HEK293 (cell line): Measurements from ENCODE around the gene TPRN.
A peak's percentile ranks its signal among the peaks of the same experiment; 100 is the strongest.

Experiments used
- CTCF ChIA-PET: fragments of 350-600 bp; formaldehyde crosslinking; extraction: SDS; loops from one replicate; lab custom pipeline; 2021; ENCODE audit warnings: antibody characterized with exemption; lab: Yijun Ruan, JAX
- POLR2A ChIA-PET: fragments of 300-600 bp; formaldehyde crosslinking; extraction: SDS; loops from one replicate; lab custom pipeline; 2020; ENCODE audit warnings: antibody characterized with exemption, inconsistent platforms; lab: Yijun Ruan, JAX
- H3K27ac ChIP-seq: fragments of 200-500 bp; sonication (Bioruptor generic); 2 replicates; pipeline ENCODE4 v1.5.1; 2014; ENCODE audit warnings: low read depth, low read length, control low read depth, inconsistent platforms; ENCODE audit errors: extremely low read depth
- H3K36me3 ChIP-seq, 2 experiments: fragments of 200-500 bp in 1 of 2; sonication (Bioruptor generic) in 1 of 2; 1 replicate in 1 of 2; 2 replicates in 1 of 2; pipeline ENCODE4 v1.5.1; 2014 to 2017; ENCODE audit warnings: inconsistent platforms in 2 of 2, low read length in 2 of 2; ENCODE audit not compliant: control insufficient read depth in 2 of 2, insufficient read depth in 1 of 2
- H3K4me1 ChIP-seq: fragments of 200-500 bp; sonication (Bioruptor generic); 2 replicates; pipeline ENCODE4 v1.5.1; 2014; ENCODE audit warnings: mild to moderate bottlenecking, low read length, inconsistent platforms; ENCODE audit not compliant: control insufficient read depth, insufficient read depth
- H3K4me3 ChIP-seq: 2 replicates; pipeline ENCODE4 v1.5.1; 2011; ENCODE audit warnings: low read depth, mild to moderate bottlenecking, control low read depth, low read length, moderate library complexity
- H3K9me3 ChIP-seq: fragments of 200-500 bp; sonication (Bioruptor generic); 2 replicates; pipeline ENCODE4 v1.5.1; 2014; ENCODE audit warnings: low read depth, low read length, inconsistent platforms; ENCODE audit not compliant: control insufficient read depth, insufficient read depth
- CTCF ChIP-seq: fragments of 450-650 bp; formaldehyde crosslinking; IDR thresholded peaks from 2 replicates; pipeline ENCODE4 v1.5.1; 2016; ENCODE audit warnings: missing biosample characterization, missing genetic modification characterization
- REST ChIP-seq: fragments of 450-650 bp; formaldehyde crosslinking; IDR thresholded peaks from 2 replicates; pipeline ENCODE4 v1.5.1; 2016; ENCODE audit warnings: missing biosample characterization, missing genetic modification characterization
- SCRT1 ChIP-seq: fragments of 450-650 bp; formaldehyde crosslinking; IDR thresholded peaks from 2 replicates; pipeline ENCODE4 v1.5.1; 2016; ENCODE audit warnings: missing biosample characterization, missing genetic modification characterization, borderline replicate concordance
- SCRT2 ChIP-seq: fragments of 450-650 bp; formaldehyde crosslinking; IDR thresholded peaks from 2 replicates; pipeline ENCODE4 v1.5.1; 2016; ENCODE audit warnings: missing biosample characterization, missing genetic modification characterization
- ZBTB17 ChIP-seq: fragments of 450-650 bp; formaldehyde crosslinking; IDR thresholded peaks from 2 replicates; pipeline ENCODE4 v1.5.1; 2016; ENCODE audit warnings: missing biosample characterization, missing genetic modification characterization
- ZBTB44 ChIP-seq: fragments of 450-650 bp; IDR thresholded peaks from 2 replicates; pipeline ENCODE4 v1.5.1; 2018; ENCODE audit warnings: missing biosample characterization, mild to moderate bottlenecking, missing genetic modification characterization
- ZNF10 ChIP-seq: fragments of 450-650 bp; formaldehyde crosslinking; IDR thresholded peaks from 2 replicates; pipeline ENCODE4 v1.5.1; 2017; ENCODE audit warnings: missing biosample characterization, missing genetic modification characterization
- ZNF18 ChIP-seq: fragments of 450-650 bp; formaldehyde crosslinking; IDR thresholded peaks from 2 replicates; pipeline ENCODE4 v1.5.1; 2016; ENCODE audit warnings: missing biosample characterization, missing genetic modification characterization
- ZNF362 ChIP-seq: fragments of 450-650 bp; formaldehyde crosslinking; IDR thresholded peaks from 2 replicates; pipeline ENCODE4 v1.5.1; 2016; ENCODE audit warnings: missing biosample characterization, missing genetic modification characterization
- ZNF416 ChIP-seq: fragments of 450-650 bp; formaldehyde crosslinking; IDR thresholded peaks from 2 replicates; pipeline ENCODE4 v1.5.1; 2016; ENCODE audit warnings: missing biosample characterization, missing genetic modification characterization
- ZNF600 ChIP-seq: fragments of 450-650 bp; formaldehyde crosslinking; IDR thresholded peaks from 2 replicates; pipeline ENCODE4 v1.5.1; 2016; ENCODE audit warnings: missing biosample characterization, missing genetic modification characterization
- ZNF670 ChIP-seq: fragments of 450-650 bp; formaldehyde crosslinking; IDR thresholded peaks from 2 replicates; pipeline ENCODE4 v1.5.1; 2016; ENCODE audit warnings: missing biosample characterization, missing genetic modification characterization, low read depth
- ZNF707 ChIP-seq: fragments of 450-650 bp; formaldehyde crosslinking; IDR thresholded peaks from 2 replicates; pipeline ENCODE4 v1.5.1; 2016; ENCODE audit warnings: missing biosample characterization, missing genetic modification characterization

Gene TPRN

GRCh38 chr9:137178201-137178938 lies 22.2 kb downstream of the TPRN start (continued):
- TF ChIP-seq ZBTB44 (no peak), REST (peak; percentile 51; the same call in 1 of the 2 replicates), ZBTB17 (tag by site-specific recombination) (no peak), ZNF416 (tag by site-specific recombination) (no peak)

GRCh38 chr9:137176302-137177182 lies 24.0 kb downstream of the TPRN start:
- no peak overlapping the region for H3K27ac ChIP-seq
- H3K9me3 ChIP-seq = no peaks in the 10 kb centered on the region
- ChIA-PET POLR2A (interaction anchor here (0.6 to 3.1 kb wide), 14 partner anchors 9 to 68 kb away, joined by 3 to 20 read pairs (median 6); partner anchors contain the start of genes ANAPC2, RNF224, SSNA1 and TPRN), CTCF (interaction anchor here (0.7 to 3.1 kb wide), 11 partner anchors 11 to 76 kb away, joined by 3 to 15 read pairs (median 5); partner anchors contain the start of genes RNF224 and SSNA1)
- H3K4me3 ChIP-seq = no peak overlapping the region
- H3K4me1 ChIP-seq = no peaks in the 10 kb centered on the region
- TF ChIP-seq SCRT1 (tag by site-specific recombination) = peak; percentile 99
- TF ChIP-seq CTCF (tag by site-specific recombination) = peak; percentile 64
- TF ChIP-seq ZNF600 (tag by site-specific recombination) = peak; percentile 91
- no peak for TF ChIP-seq ZNF362 (tag by site-specific recombination)
- TF ChIP-seq ZBTB17 (tag by site-specific recombination) = peak; percentile 43; the same call in 1 of the 2 replicates
- TF ChIP-seq ZNF707 (tag by site-specific recombination) = peak; percentile 78; the same call in 1 of the 2 replicates
- peak; percentile 89 for TF ChIP-seq ZNF10
- TF ChIP-seq ZNF18 (tag by site-specific recombination) = no peak
- peak; percentile 100 for TF ChIP-seq SCRT2 (tag by site-specific recombination)
- no peak for TF ChIP-seq ZNF670 (tag by site-specific recombination)
- peaks cover 0 to 46% of the 10 kb centered on the region in 2 experiments; a peak in 2 of 3 replicates for H3K36me3 ChIP-seq
